Muscle layer of colon (tissue), 2 donors: Measurements from ENCODE around the gene NRIP1.

Experiments
- H3K27ac ChIP-seq: one replicate; pipeline ENCODE4 v1.7.0; 2013; ENCODE audit warnings: low read depth, mild to moderate bottlenecking, low read length, moderate library complexity
- H3K27me3 ChIP-seq, 2 donors: one replicate each; pipeline ENCODE4 v1.7.0; 2013; ENCODE audit warnings: low read length in 2 of 2, mild to moderate bottlenecking in 2 of 2; ENCODE audit not compliant: insufficient read depth in 2 of 2, control insufficient read depth in 1 of 2
- H3K36me3 ChIP-seq: one replicate; pipeline ENCODE4 v1.7.0; 2013; ENCODE audit warnings: mild to moderate bottlenecking, low read length; ENCODE audit not compliant: insufficient read depth
- H3K4me1 ChIP-seq: one replicate; pipeline ENCODE4 v1.7.0; 2013; ENCODE audit warnings: mild to moderate bottlenecking, low read length; ENCODE audit not compliant: insufficient read depth
- H3K4me3 ChIP-seq, 2 donors: one replicate each; pipeline ENCODE4 v1.7.0; 2013; ENCODE audit warnings: low read length in 2 of 2, low read depth in 1 of 2, mild to moderate bottlenecking in 1 of 2, moderate library complexity in 1 of 2
- H3K9ac ChIP-seq: one replicate; pipeline ENCODE4 v1.7.0; 2013; ENCODE audit warnings: low read length
- H3K9me3 ChIP-seq: one replicate; pipeline ENCODE4 v1.7.0; 2013; ENCODE audit warnings: mild to moderate bottlenecking, low read length
- donor health status: abdominal sarcoma.
- donor health status: Adenocarcinoma of cecum.

NRIP1 gene

DNA sequence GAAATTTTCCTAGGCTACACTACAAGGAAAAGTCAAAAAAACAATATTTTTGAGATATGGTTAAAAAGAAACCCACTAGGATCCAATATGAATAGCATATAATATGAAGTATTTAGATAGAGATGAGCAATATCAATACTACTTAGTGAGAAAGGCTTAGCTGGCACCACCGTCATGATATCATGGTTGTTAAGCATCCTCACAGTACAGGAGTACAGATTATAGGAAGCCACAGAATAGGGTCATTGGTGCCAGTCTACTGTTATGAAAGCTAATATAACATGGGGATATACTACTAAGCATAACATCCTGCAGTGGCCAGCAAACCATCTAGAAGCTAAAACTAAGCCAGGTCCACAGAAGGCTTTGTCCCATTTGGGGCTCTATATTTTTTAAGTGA, 28.4 kb upstream of the NRIP1 start:
- no peak overlapping the region for H3K27ac ChIP-seq
- no peaks in the 10 kb centered on the region for H3K4me1 ChIP-seq
- H3K9ac ChIP-seq, result no peak overlapping the region
- no peaks in the 10 kb centered on the region for H3K9me3 ChIP-seq
- H3K4me3 ChIP-seq, result no peak overlapping the region
- H3K27me3 ChIP-seq, result no peaks in the 10 kb centered on the region
- no peaks in the 10 kb centered on the region for H3K36me3 ChIP-seq

DNA sequence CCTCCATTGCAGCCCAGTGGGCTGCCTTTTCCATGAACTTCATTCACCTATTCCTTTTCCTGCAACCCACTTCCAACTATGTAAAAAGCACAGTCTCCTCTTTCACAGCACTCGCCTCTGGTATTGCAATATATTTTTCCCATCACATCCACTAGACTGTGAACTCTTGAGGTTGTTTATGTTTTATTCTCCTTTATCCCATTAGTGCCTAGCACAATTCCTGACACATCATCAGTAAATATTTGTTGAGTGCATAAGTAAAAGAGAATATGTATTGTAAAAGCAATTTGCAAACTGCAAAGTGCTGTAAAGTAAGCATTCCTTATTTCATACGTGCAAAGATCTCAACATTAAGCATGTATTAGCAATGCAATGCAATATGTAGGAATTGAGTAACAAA, 27.9 kb upstream of the NRIP1 start:
- no peaks in the 10 kb centered on the region for H3K27me3 ChIP-seq
- H3K27ac ChIP-seq, result no peak overlapping the region
- no peaks in the 10 kb centered on the region for H3K4me1 ChIP-seq
- H3K9ac ChIP-seq, result no peak overlapping the region
- no peaks in the 10 kb centered on the region for H3K9me3 ChIP-seq
- H3K4me3 ChIP-seq, result no peak overlapping the region
- no peaks in the 10 kb centered on the region for H3K36me3 ChIP-seq

DNA sequence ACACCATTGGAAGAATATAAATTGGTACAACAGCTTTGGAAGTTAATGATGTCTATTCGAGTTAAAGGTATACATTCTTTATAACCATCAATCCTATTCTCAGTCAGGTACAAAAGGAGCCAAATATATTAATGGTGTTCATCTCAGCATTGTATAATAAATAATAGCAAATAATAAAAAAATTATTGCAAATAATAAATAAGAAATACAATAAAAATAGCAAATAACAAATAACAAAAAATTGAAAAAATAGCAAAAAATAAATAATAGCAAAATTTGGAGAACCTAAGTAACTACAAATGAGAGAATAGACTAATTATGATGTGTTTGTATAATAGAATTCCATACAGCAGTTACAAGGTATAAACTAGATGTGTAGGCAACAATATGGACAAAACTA, 25.6 kb upstream of the NRIP1 start:
- Histone ChIP-seq H3K4me3 (no peak overlapping the region), H3K27ac (no peak overlapping the region), H3K4me1 (no peaks in the 10 kb centered on the region), H3K27me3 (no peaks in the 10 kb centered on the region), H3K36me3 (no peaks in the 10 kb centered on the region), H3K9ac (no peak overlapping the region), H3K9me3 (no peaks in the 10 kb centered on the region)

DNA sequence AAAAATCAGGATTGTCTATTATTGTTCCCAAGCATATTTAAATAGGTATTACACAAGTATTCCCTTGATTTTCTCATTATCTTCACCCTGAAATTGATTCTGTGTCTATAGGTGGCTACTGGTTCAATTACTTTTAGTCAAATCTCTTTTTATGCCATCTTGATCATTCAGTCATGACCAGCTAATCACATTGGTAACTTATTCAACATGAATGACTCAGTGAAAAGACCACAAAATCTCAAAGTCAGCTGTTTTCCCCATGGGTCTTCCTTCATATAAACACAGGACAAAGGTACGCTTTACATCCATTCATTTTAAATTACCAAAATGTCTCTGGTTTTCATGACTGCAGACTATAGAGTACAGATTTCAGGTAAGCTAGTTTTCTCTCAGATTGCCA, 23.7 kb upstream of the NRIP1 start:
- no peaks in the 10 kb centered on the region for H3K36me3 ChIP-seq
- H3K9me3 ChIP-seq, result no peaks in the 10 kb centered on the region
- no peak overlapping the region for H3K27ac ChIP-seq
- no peak overlapping the region for H3K9ac ChIP-seq
- H3K27me3 ChIP-seq, result no peaks in the 10 kb centered on the region
- no peaks in the 10 kb centered on the region for H3K4me1 ChIP-seq
- no peak overlapping the region for H3K4me3 ChIP-seq

DNA sequence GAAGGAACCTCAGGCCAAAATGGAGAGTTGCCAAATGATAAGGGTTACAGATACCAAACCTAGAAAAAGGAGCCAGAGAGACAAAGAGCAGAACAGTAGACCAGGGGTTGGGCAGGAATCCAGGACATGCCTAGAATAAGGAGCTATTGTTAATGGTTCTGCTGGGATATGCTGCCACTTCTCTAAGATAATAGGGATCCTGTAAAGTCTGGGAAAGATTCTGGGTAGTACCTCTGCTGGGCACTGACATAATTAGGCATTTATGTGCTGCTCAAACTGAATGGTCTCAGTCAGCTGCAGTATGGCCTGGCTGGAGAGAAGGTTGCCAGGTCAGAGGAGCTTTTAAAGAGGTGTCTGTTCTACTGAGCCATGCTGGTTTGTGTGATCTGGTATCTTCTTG, 19.9 kb upstream of the NRIP1 start:
- H3K4me1 ChIP-seq, result no peaks in the 10 kb centered on the region
- H3K36me3 ChIP-seq, result no peaks in the 10 kb centered on the region
- H3K9me3 ChIP-seq, result no peaks in the 10 kb centered on the region
- H3K4me3 ChIP-seq, result no peak overlapping the region
- H3K9ac ChIP-seq, result no peak overlapping the region
- H3K27me3 ChIP-seq, result no peaks in the 10 kb centered on the region
- H3K27ac ChIP-seq, result no peak overlapping the region

DNA sequence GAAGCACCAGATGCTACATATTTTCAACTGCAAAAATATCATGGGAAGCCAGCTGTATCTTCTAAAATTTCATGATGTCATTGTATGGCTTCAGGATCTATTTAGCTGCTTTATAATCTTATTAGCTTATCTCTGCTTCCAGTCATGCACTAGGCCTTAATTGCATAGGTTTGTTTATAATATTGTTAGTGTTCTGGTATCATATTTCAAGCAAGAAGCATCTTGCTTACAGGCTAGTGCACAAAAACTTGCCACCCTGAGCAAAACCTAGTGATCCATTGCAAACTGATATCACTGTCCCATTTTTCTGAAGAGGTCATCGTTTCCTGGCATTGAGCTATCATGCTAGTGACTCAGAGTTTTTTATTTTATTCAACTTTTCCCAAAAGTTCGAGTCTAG, 15.7 kb upstream of the NRIP1 start:
- no peaks in the 10 kb centered on the region for H3K36me3 ChIP-seq
- H3K9ac ChIP-seq, result no peak overlapping the region
- H3K9me3 ChIP-seq, result no peaks in the 10 kb centered on the region
- no peaks in the 10 kb centered on the region for H3K27me3 ChIP-seq
- no peaks in the 10 kb centered on the region for H3K4me1 ChIP-seq
- no peak overlapping the region for H3K27ac ChIP-seq
- H3K4me3 ChIP-seq, result no peak overlapping the region

DNA sequence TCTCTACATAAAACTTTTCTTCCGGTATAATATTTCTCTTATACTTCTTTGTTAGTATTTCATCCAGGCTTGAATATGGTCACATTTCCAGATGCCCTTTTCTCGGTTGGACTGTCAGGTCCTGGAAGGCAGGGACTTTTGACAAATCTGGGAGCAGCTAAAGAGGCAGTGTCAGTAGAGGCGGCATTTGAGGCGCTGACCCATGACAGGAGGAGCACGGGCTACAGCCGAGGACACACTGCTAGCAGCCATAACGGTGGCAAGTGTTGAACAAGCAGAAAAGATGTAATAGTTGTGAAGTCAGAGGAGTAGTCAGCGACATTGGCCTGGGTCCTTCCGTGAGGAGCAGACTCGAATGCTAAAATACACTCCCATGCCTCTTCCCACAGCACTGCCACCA, 14.5 kb upstream of the NRIP1 start:
- Histone ChIP-seq H3K27ac (no peak overlapping the region), H3K27me3 (no peaks in the 10 kb centered on the region), H3K4me1 (no peaks in the 10 kb centered on the region), H3K9me3 (no peaks in the 10 kb centered on the region), H3K36me3 (no peaks in the 10 kb centered on the region), H3K9ac (no peak overlapping the region), H3K4me3 (no peak overlapping the region)

DNA sequence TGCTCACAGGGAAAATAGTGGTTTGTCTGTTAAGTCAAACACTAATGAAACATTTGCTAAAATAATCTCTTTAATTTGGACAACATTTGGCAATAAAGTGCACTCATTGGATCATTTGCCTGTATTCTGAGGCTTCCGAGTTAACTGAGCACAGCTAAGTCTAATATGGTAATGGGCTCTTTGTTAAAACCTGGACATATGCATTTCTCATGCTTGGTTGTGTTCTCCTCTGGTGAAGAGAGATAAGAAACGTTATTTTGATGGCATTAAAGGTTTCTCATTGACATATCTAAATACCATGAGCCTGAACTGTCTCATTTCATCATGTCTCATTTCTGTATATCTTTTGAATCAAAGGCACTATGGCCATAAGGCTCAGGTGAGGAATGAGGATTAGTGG, 13.4 kb upstream of the NRIP1 start:
- no peaks in the 10 kb centered on the region for H3K4me1 ChIP-seq
- H3K27me3 ChIP-seq, result no peaks in the 10 kb centered on the region
- H3K9ac ChIP-seq, result no peak overlapping the region
- no peak overlapping the region for H3K27ac ChIP-seq
- no peak overlapping the region for H3K4me3 ChIP-seq
- no peaks in the 10 kb centered on the region for H3K36me3 ChIP-seq
- H3K9me3 ChIP-seq, result no peaks in the 10 kb centered on the region

DNA sequence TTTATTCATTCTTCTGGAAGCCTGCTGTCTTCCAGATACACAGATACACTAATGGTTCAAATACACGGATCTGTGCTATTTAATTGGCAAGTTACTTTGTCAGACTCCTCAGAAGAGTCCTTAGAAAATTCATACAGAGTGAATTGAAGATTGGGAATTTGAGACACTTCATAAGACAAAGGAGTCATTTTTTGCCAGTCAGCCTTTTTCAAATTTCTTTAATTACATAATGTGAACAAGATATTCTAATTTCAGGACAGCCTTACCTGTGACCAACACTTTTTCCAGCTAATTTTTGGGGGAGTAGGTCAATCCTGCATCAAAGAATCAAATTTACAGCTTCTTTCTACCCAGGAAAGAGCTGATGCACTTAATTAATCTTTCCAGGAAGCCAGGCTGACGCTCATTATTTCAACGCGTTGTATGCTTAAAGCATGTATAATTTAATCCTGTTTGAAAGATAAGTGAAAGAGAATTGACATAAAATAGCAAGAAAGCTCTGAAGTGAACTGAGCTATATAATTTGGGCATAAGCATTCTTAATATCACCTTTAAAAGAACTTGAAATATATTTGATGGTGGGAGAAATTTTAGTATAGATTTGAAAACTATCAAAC, 12.8 kb upstream of the NRIP1 start:
- Histone ChIP-seq H3K27me3 (no peaks in the 10 kb centered on the region), H3K4me3 (no peak overlapping the region), H3K36me3 (no peaks in the 10 kb centered on the region), H3K4me1 (no peaks in the 10 kb centered on the region), H3K9ac (no peak overlapping the region), H3K9me3 (no peaks in the 10 kb centered on the region), H3K27ac (no peak overlapping the region)

DNA sequence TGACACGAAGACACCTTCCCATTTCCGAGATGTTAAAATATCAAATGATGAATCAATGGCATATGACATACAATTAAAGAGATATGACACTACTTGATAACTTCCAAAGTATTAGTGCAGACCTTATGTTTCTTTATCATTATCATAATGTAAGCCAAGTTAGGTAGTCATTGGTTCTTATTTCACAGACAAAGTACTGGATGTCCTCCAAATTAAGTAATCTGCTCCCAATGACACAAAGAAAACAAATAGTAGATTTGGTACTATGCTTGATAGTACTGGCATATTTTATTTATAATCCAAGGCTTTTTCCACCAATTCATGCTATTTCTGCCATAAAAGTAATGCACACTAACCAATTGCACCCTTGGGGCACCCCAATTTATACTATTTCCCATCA, 11.9 kb upstream of the NRIP1 start:
- no peaks in the 10 kb centered on the region for H3K4me1 ChIP-seq
- no peaks in the 10 kb centered on the region for H3K27me3 ChIP-seq
- H3K4me3 ChIP-seq, result no peak overlapping the region
- no peaks in the 10 kb centered on the region for H3K9me3 ChIP-seq
- no peak overlapping the region for H3K27ac ChIP-seq
- H3K36me3 ChIP-seq, result no peaks in the 10 kb centered on the region
- no peak overlapping the region for H3K9ac ChIP-seq

DNA sequence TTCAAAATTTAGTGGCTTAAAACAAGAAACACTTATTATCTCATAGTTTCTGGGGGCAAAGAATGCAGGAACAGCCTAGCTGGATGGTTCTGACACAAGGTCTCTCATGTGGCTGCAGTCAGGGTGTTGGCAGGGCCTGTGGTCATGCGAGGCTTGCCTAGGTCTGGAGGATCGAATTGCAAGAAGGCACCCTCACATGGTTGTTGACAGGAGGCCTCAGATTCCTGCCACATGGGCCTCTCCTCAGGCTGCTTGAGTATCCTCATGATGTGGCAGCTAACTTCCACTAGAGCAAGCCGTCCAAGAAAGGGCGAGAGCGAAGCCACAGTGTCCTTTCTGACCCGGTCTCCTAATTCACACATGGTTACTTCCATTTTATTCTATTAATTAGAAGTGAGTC, 6.2 kb upstream of the NRIP1 start:
- H3K9ac ChIP-seq, result no peak overlapping the region
- H3K36me3 ChIP-seq, result no peaks in the 10 kb centered on the region
- no peak overlapping the region for H3K4me3 ChIP-seq
- no peaks in the 10 kb centered on the region for H3K9me3 ChIP-seq
- no peaks in the 10 kb centered on the region for H3K4me1 ChIP-seq
- H3K27me3 ChIP-seq, result no peaks in the 10 kb centered on the region
- H3K27ac ChIP-seq, result no peak overlapping the region

DNA sequence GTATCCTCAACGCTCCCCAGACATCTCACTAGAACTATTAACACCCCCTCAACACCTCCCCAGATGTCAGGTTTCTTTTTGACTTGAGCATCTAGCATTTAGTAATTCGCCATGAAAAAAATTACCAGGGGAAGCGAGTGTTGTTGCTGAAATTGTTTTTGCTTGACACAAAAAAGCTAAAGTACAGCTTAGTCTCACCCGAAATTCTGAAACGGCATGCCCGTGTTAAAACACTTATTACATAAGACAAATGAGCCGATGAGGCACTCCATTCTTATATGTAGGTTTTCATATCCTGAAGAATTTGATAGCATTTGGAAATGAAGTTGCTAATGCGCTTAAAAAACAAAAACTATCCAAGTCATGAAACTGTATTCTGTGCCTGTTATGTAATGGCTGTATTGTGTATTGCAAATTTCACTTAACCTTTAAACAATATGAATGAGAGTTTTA, 1.3 kb upstream of the NRIP1 start:
- Histone ChIP-seq H3K27me3 (no peaks in the 10 kb centered on the region), H3K4me1 (peaks cover 19% of the 10 kb centered on the region), H3K27ac (peak overlapping the region; percentile 84), H3K36me3 (no peaks in the 10 kb centered on the region), H3K9ac (peak overlapping the region; percentile 62), H3K4me3 (peak overlapping the region; percentile 86 to 90), H3K9me3 (no peaks in the 10 kb centered on the region)
